Fibroblast of the aortic adventitia (primary cell): ENCODE data around the gene CCNG2. TPM values are rescaled to one million over a fixed set of nuclear protein-coding genes. Genes with fewer than 3 reads are reported as not detected.

Experiments used
- DNase-seq: peaks from one replicate; pipeline ENCODE4 v3.0.0-alpha.2; 2010; ENCODE audit warnings: low read depth
- H3K4me3 ChIP-seq: 2 replicates; pipeline ENCODE4 v1.5.1; 2011; ENCODE audit warnings: low read depth, mild to moderate bottlenecking, control low read depth, low read length, moderate library complexity
- total RNA-seq: library from RNA; depleted of rRNA; stranded (reverse); fragments of >200 nt; gene quantifications from 2 replicates; pipeline ENCODE4 v1.2.3, GENCODE V29; 2012; ENCODE audit warnings: low replicate concordance
- TF ChIP-seq, protein P1 (sequence below): IDR thresholded peaks from 2 replicates; pipeline ENCODE4 v1.5.1; 2011; ENCODE audit warnings: mild to moderate bottlenecking, low read length, control low read depth, inconsistent platforms; ENCODE audit not compliant: insufficient read depth

The CCNG2 gene
- total RNA-seq, 1 donor: 22.8 TPM

DNA sequence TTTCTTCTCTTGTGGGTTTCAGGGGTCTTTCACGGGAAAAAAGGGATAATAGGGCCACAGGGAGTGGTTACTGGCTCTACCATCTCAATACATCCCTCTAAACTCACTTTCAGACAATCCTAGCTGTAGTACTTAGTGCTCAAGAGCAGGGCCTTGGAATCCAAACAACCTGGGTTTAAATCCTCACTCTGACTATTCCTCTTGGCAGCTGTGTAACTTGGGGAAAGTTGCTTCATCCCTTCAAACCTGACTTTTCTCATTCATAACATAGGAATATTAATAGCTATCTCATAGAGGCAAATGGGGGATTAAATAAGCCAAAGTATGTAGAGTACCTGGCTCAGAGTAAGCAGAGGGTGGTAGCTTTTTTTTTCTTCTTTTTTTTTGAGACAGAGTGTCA lies 32.4 kb downstream of the CCNG2 start:
- DNase-seq: no peak
- TF ChIP-seq, protein P1, sequence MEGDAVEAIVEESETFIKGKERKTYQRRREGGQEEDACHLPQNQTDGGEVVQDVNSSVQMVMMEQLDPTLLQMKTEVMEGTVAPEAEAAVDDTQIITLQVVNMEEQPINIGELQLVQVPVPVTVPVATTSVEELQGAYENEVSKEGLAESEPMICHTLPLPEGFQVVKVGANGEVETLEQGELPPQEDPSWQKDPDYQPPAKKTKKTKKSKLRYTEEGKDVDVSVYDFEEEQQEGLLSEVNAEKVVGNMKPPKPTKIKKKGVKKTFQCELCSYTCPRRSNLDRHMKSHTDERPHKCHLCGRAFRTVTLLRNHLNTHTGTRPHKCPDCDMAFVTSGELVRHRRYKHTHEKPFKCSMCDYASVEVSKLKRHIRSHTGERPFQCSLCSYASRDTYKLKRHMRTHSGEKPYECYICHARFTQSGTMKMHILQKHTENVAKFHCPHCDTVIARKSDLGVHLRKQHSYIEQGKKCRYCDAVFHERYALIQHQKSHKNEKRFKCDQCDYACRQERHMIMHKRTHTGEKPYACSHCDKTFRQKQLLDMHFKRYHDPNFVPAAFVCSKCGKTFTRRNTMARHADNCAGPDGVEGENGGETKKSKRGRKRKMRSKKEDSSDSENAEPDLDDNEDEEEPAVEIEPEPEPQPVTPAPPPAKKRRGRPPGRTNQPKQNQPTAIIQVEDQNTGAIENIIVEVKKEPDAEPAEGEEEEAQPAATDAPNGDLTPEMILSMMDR: no peak
- H3K4me3 ChIP-seq: no peak overlapping the region

GRCh38 chr4:77190053-77190452 lies 33.0 kb downstream of the CCNG2 start:
- no peak overlapping the region for H3K4me3 ChIP-seq
- DNase-seq: no peak
- TF ChIP-seq, protein P1: no peak

DNA sequence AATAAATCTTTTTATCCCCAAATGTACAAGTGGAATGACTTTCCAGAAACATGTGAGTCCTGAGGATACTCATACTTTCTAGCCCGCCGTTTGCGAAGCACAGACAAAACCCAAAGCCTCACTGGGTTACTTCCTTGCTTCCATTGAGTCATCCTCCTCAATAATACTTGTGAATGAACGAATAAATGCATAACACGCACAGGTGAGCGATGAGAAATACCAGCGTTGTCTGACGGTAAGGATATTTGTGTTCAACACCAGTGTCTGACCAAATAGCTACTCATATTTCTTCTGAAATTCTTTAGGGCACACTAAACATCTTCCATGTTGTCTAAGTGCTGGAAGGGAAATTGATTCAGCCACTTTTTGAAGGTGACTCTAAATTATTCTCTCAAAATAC lies 36.0 kb downstream of the CCNG2 start:
- no peak for DNase-seq
- TF ChIP-seq, protein P1: no peak
- H3K4me3 ChIP-seq: no peak overlapping the region

- DNase-seq: no peak
- H3K4me3 ChIP-seq: no peak overlapping the region
- TF ChIP-seq, protein P1: no peak
Measured at GRCh38 chr4:77193511-77194102, 36.6 kb downstream of the CCNG2 start.

- DNase-seq: no peak
- no peak overlapping the region for H3K4me3 ChIP-seq
- TF ChIP-seq, protein P1: no peak
Measured at GRCh38 chr4:77194366-77194765, 37.4 kb downstream of the CCNG2 start.

DNA sequence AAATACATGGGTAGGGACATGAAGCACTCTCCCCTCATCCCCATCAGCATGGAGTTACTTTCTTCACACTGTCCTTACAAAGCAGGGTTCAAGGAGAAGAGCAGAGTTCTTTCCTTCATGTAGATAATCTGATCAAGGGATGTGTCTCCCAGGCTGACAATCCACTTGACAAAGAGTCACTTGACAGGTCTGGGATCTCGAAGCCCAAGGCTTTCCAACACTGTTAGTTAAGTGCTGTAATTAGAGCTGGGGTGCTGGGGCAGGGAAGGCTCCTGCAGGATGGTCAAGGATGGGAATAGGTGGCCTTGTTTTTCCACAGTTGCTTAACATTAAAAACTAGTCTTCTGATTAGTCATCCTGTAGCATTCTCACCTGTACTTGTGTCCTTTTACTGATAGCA lies 38.0 kb downstream of the CCNG2 start:
- TF ChIP-seq, protein P1: no peak
- DNase-seq: no peak

GRCh38 chr4:77196866-77197265 lies 39.9 kb downstream of the CCNG2 start:
- no peak overlapping the region for H3K4me3 ChIP-seq
- TF ChIP-seq, protein P1: no peak
- no peak for DNase-seq

More for the DNA sequence above, 38.0 kb downstream of the CCNG2 start:
- no peak overlapping the region for H3K4me3 ChIP-seq
